IMR-90 (cell line): ENCODE data around the gene RBM39.
"Not testable (repeated sequence)": the region's sequence is repeated elsewhere in the genome, so short reads cannot be mapped to it uniquely, and the experiment has no call there.

Experiments
- BHLHE40 ChIP-seq: fragments of 150-350 bp; IDR thresholded peaks from 2 replicates; pipeline ENCODE4 v1.6.1; 2016; ENCODE audit warnings: mild to moderate bottlenecking, low read depth, low read length
- CEBPB ChIP-seq: IDR thresholded peaks from 2 replicates; pipeline ENCODE4 v1.6.1; 2012; ENCODE audit warnings: low read depth, low read length, improper control_type of control experiment
- MXI1 ChIP-seq: IDR thresholded peaks from 2 replicates; pipeline ENCODE4 v1.6.1; 2012; ENCODE audit warnings: low read depth, mild to moderate bottlenecking, low read length, moderate library complexity, borderline replicate concordance
- TF ChIP-seq, protein P1 (sequence below): conservative IDR thresholded peaks from 2 replicates; pipeline ENCODE4 v1.5.1; 2012; ENCODE audit warnings: mild to moderate bottlenecking, low read depth, low read length, improper control_type of control experiment

DNA sequence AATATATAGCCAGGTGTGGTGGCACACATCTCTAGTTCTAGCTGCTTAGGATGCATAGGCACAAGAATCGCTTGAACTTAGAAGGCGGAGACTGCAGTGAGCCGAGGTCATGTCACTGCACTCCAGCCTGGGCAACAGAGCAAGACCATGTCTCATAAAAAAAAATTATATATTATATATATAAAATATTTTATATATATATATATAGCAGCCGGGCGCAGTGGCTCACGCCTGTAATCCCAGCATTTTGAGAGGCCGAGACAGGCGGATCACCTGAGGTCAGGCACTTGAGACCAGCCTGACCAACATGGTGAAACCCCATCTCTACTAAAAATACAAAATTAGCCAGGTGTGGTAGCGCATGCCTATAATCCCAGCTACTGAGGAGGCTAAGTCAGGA is 56.7 kb downstream of the RBM39 start:
- TF ChIP-seq, protein P1, sequence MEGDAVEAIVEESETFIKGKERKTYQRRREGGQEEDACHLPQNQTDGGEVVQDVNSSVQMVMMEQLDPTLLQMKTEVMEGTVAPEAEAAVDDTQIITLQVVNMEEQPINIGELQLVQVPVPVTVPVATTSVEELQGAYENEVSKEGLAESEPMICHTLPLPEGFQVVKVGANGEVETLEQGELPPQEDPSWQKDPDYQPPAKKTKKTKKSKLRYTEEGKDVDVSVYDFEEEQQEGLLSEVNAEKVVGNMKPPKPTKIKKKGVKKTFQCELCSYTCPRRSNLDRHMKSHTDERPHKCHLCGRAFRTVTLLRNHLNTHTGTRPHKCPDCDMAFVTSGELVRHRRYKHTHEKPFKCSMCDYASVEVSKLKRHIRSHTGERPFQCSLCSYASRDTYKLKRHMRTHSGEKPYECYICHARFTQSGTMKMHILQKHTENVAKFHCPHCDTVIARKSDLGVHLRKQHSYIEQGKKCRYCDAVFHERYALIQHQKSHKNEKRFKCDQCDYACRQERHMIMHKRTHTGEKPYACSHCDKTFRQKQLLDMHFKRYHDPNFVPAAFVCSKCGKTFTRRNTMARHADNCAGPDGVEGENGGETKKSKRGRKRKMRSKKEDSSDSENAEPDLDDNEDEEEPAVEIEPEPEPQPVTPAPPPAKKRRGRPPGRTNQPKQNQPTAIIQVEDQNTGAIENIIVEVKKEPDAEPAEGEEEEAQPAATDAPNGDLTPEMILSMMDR = not testable (repeated sequence)
- TF ChIP-seq MXI1, CEBPB, BHLHE40: not testable (repeated sequence)
